Gastrocnemius medialis (tissue), 4 donors: ENCODE data around the gene ANAPC7.

Experiments
- POLR2A ChIP-seq, 2 donors: fragments of 450-650 bp; IDR thresholded peaks; one replicate each; pipeline ENCODE4 v1.6.1; 2017; ENCODE audit warnings: antibody characterized with exemption in 2 of 2, mild to moderate bottlenecking in 2 of 2, moderate library complexity in 2 of 2
- TF ChIP-seq, protein P1 (sequence below), 5 experiments: fragments of 450-650 bp in 3 of 5; fragments of 200-600 bp in 2 of 5; sonication (generic) in 2 of 5; IDR thresholded peaks in 4 of 5; conservative IDR thresholded peaks in 1 of 5; 1 replicate in 4 of 5; 2 replicates in 1 of 5; pipeline ENCODE4 v1.5.1; 2016 to 2019; ENCODE audit warnings: antibody characterized with exemption in 5 of 5, mild to moderate bottlenecking in 3 of 5, moderate library complexity in 3 of 5

DNA sequence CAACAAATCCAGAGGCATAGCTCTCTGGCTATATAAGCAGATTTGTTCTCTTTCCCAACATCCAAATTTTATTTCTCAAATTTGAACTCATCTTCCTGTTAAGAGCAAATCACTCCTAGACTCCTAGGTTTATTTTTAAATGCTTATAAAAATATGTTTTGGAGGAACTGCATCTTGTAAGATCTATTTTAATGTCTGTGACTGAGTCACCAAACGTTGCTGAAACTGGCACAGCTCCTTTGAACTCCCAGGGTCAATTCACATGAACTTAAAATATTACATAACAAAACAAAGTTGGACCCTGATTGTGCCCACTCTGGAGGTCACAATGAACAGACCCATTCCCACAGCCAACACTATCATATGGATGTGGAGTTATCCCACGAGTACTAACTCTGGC is 23.9 kb downstream of the ANAPC7 start:
- no peak for TF ChIP-seq POLR2A (IDR thresholded peaks at IDR 0.05)
- TF ChIP-seq, protein P1, sequence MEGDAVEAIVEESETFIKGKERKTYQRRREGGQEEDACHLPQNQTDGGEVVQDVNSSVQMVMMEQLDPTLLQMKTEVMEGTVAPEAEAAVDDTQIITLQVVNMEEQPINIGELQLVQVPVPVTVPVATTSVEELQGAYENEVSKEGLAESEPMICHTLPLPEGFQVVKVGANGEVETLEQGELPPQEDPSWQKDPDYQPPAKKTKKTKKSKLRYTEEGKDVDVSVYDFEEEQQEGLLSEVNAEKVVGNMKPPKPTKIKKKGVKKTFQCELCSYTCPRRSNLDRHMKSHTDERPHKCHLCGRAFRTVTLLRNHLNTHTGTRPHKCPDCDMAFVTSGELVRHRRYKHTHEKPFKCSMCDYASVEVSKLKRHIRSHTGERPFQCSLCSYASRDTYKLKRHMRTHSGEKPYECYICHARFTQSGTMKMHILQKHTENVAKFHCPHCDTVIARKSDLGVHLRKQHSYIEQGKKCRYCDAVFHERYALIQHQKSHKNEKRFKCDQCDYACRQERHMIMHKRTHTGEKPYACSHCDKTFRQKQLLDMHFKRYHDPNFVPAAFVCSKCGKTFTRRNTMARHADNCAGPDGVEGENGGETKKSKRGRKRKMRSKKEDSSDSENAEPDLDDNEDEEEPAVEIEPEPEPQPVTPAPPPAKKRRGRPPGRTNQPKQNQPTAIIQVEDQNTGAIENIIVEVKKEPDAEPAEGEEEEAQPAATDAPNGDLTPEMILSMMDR (IDR thresholded peaks at IDR 0.05 in 4 of 5, conservative IDR thresholded peaks at IDR 0.05 in 1 of 5): no peak
